Renal cortical epithelial cell (primary cell): Measurements from ENCODE around the gene SPSB3. TPM values are rescaled to one million over a fixed set of nuclear protein-coding genes. Genes with fewer than 3 reads are reported as not detected.
A peak's percentile ranks its signal among the peaks of the same experiment; 100 is the strongest.
"Not testable (repeated sequence)": the region's sequence is repeated elsewhere in the genome, so short reads cannot be mapped to it uniquely, and the experiment has no call there.

ENCODE experiments used
- DNase-seq: peaks from one replicate; pipeline ENCODE4 v3.0.0-alpha.2; 2011; ENCODE audit warnings: low read depth
- total RNA-seq: library from RNA; depleted of rRNA; stranded (reverse); fragments of >200 nt; gene quantifications from 2 replicates; pipeline ENCODE4 v1.2.3, GENCODE V29; 2014

SPSB3 gene
- total RNA-seq, 1 donor from 2014 or later: 53.2 TPM

DNA sequence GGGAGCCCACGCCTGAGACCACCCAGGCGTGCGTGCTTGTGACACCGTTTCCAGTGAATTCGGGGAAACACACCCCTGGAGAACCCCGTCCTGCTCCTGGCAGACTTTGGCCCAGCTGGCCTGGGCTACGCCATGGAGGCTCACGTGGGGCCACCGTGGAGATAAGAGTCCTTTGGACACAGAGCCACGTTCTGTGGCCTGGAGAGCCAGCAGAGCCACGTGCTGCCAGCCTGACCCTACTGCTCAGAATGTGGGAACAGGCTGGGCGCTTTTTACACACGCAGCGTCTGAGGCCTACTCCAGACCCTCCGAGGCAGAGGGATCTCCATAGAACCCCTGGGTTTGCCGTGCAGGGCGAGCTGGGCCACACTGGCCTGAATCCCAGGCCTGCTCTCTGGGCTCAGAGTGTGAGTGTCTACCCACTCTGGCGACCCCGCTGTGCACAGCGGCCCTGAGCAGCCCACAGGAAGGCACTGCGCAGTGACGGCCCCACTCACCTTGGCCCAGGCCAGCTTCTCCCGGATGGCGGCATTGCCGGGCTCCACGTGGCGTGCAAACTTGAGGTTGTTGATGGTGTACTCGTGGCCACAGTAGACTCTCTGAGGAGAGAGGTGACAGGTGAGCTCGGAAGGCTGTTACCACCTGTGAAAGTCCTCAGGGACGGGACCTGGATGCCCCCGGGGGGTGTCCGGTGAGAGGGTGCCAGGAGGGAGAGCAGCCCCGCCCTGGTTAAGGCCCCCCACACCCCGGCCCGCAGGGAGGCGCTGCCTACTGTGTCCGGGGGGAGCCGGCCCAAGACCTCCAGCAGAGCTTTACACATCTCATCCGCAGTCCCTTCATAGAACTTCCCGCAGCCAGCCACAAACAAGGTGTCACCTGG is 34.3 kb upstream of the SPSB3 start:
- DNase-seq: no peak

DNA sequence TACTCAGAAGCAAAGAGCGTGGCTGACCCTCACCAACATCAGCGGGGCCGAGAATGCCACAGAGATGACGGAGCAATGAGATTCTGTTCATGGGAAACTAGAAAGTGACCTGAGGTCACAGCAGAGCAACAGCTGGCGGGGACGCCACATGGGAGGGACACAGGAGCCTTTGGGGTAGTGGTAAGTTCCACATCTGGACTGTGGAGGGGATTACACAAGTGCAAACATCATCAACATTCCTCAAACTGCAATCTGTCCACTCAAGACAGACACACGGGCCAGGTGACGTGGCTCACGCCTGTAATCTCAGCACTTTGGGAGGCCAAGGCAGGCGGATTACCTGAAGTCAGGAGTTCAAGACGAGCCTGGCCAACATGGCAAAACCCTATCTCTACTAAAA is 33.1 kb upstream of the SPSB3 start:
- DNase-seq: no peak

DNA sequence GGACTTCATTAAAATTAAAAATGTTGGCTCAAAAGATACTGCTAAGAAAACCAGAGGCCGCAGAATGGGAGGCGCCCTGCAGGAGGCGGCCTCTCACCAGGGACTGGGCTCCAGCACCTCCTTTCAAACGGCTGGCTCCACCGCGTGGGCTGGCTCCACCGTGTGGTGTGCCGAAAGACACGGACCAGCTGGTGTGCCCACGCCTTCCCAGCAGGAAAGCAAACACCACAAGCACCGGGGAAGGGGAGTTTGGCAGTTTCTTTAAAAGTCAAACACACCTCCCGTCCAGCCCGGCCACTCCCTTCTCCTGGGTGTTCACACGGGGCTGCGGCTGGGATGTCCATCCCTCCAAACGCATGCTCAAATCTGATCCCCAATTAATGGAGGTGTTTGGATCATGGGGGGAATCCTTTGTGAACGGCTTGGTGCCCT is 30.4 kb upstream of the SPSB3 start:
- DNase-seq: peak; percentile 61

DNA sequence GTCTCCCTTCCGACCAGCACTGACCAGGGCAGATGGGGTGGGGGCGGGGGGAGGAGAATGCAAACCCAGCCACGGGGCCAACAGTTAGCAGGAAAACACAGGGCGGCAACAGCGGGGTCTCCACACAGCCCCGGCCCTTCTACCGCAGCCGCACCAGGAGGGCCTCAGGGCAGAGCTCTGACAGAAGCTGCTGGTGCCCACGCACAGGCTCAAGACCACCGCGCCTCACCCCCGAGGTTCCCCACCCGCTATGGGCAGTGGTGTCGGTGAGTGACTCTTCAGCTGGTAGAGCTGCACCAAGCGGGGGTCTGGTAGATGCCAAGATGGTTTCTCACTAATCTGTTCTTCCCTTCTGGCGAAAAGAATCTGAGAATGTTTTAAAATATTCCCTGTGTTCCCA is 28.2 kb upstream of the SPSB3 start:
- DNase-seq: no peak

DNA sequence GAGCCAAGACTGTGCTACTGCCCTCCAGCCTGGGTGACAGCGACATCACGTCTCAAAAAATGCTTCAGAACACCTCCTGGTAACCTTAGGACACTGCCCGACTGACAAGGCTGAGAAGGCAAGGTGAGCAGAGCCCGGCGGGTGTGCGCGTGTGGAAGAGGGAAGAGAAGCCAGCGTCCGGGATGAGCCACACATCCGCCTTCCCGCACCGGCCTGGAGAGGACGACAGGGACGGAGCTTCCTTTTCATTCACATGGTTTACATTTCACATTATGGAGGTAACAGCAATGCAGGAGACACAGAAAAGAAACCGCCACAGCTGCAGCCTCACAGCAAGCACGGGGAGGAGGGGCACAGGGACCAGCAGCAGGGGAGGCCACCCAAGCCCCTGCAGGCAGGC is 27.7 kb upstream of the SPSB3 start:
- no peak for DNase-seq

DNA sequence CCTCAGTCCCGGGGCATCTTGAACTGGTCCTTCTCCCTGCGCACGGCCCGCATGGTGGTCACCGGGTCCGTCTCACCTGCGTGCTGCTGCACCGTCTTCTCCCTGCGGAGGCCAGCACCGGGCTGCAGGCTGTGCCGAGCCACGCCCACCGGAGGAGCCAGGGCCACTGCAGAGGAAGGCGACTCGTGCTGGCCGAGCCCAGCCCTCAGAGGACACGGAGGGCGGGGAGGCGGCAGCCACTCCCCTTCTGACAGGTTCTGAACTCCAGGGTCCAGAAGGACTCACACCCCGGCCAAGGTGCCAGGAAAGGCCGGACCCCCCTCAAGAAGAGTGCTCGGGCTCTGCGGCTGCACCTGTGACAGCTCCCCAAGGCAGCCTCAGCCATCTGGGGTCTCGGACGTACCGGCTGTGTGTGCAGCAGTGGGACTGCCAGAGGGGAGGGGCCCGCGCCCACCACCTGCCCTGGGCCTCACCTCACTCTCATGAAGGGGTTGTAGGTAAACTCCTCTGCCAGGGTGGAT is 27.0 kb upstream of the SPSB3 start:
- DNase-seq: no peak

DNA sequence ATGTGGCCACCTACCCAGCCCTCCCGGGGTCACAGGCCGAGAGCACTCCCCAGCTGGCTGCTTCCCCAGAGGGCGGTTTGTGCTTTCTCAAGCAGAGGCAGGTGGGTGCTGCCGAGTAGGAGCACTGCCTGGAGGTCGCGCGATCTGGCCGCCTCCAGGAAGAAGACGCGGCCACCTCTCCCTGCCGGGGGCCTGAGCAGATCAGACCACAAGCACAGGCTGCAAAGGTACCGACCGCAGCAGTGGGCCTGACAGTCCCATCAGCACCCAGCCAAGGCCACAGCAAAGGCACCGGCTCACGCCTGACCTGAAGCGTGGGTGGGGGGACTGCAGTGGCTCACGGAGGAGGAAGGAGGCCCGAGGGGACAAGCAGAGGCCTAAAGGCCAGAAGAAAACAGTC is 26.3 kb upstream of the SPSB3 start:
- no peak for DNase-seq

DNA sequence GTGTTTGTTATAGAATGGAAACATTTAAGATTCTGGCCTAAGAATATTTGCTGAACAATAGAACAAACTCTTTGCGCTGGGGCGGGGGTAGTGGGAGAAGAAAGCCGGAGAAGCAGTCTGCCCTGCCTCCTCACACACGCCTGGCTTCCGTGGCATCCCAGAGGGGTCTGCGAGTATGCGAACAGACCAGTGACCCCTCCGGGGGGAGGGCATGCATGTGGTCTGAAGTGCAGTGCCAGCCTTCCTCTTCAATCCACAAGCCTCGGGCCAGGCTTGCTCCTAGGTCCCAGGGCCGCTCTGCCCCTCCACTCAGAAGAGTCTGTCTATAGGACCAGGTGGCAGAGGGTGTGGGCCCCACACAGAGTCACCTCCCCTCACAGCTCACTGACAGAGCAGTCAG is 25.3 kb upstream of the SPSB3 start:
- no peak for DNase-seq

DNA sequence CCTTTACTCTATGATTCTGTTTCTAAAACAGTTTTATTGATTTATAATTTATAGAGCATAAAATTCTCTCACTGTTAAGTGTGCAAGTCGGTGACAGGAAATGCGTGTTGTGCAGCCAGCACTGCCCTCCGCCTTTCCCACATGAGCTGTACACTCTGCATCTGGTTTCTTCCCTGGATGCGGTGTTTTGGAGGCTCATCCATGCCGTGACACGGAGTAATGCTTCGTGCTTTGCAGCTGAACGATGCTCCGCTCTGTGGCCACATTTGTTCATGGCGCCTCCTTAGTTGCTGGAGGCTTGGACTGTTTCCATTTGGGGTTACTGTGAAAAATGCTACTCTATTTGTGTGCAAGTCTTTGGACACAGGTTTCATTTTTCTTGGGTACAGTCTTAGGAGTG is 18.3 kb upstream of the SPSB3 start:
- DNase-seq: no peak

DNA sequence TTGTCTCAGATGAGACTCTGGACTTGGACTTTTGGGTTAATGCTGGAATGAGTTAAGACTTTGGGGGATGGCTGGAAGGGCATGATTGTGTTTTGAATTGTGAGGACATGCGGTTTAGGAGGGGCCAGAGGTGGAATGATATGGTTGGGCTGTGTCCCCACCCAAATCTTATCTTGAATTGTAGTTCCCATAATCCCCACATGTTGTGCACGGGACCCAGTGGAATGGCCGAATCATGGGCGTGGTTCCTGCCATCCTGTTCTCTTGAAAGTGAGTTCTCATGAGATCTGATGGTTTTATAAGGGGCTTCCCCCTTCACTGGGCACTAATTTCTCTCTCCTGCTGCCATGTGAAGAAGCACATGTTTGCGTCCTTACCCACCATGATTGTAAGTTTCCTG is 16.9 kb upstream of the SPSB3 start:
- not testable (repeated sequence) for DNase-seq

DNA sequence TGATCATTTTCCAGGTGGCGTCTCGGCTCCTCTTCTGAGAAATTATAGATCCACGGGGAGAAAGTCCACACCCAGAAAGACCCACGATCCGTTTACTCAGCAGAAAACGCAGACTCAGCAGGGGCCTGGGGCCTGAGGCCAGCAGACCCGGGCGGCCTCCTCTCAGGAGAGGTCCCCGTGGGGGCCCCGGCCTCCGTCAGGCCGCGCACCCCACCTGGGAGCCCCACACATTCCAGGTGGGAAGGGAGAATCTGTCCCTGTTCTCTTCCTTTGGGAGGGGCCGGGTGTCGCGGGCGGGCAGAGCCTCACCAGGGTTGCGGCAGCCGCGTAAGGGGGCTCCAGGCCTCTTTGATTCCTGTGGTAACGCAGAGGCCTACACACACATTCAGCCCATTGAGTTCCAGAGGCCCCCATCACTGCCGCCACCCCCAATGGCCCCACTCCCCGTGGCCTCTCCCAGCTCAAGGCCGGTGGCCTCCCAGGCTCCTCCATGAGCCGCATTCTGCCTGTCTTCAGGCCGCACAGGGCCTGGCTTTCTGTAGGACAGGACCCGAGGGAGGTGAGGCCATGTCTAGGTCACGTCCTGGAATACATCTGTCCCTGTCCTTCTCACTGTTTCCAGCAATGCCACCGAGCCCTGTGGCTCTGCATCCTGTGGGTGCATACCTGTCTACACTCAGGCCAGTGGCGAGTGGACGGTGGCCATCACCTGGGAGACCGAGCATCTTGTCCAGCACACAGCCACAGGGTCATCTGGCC is 12.7 kb upstream of the SPSB3 start:
- DNase-seq: no peak

DNA sequence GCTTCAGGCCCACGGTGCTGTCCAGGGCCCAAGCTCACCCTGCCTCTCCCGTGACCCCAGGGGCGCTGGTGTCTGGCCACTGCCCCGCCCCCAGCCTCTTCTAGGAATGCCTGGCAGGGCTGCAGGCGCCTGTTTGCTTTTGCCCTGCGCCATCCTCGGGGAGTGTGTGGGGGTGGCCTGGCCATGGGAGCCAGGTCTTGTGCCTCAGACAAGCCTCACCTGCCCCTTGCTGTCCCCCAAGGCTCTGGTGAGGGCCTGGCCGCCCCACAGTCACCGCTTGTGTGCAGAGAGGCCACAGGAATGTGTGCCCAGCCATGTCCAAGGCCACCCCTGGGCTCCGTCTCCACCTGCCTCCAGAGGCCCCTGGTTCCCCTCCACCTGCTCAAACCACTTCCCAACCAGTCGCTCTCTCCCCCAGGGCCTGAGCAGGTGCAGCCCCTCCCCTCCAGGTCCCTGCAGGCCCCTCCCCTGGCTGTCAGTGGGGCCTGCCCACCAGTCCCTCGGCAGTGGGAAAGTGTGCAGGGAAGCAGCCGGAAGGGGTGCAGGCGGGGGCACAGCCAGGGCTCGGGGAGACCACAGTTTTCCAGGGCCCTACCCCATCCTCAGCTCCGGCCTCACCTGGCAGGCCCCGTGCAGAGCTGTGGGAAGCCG is 12.0 kb upstream of the SPSB3 start:
- no peak for DNase-seq

DNA sequence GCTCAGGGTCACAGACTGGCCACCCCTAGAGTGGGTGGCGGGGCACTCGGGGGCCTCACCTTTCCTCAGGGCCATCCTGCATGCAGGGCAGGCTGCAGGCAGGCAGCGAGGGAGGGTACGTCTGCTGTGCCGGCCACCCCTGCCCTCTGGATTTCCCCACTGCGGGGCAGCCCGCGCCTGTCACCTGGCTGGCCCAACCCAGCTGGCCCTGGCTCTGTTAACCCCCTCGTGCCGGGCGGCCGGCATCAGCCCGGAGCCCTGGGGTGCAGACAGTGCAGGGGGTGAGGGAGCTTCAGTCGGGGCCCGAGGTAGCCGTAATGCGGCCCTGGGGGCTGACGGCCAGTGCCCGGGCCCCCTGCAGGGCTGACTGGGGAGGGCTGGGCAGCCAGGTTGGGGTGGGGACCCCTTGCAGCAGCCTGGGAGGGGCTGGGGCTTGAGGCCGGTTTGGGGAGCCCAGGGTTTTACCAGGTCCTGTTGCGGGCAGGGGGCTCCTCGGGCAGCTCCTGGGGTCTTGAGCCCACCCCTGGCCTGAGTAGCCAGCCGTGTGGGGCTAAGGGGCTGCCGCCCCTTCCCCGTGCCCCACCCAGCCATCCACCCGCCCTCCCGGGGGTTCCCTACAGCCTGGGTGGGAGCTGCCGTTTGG is 11.3 kb upstream of the SPSB3 start, which contains the start of gene IGFALS:
TSS of gene IGFALS (minus strand) at position 128 of the 643 bp plus-strand sequence. CDS start at position 75, 53 bp downstream.
- DNase-seq: no peak

DNA sequence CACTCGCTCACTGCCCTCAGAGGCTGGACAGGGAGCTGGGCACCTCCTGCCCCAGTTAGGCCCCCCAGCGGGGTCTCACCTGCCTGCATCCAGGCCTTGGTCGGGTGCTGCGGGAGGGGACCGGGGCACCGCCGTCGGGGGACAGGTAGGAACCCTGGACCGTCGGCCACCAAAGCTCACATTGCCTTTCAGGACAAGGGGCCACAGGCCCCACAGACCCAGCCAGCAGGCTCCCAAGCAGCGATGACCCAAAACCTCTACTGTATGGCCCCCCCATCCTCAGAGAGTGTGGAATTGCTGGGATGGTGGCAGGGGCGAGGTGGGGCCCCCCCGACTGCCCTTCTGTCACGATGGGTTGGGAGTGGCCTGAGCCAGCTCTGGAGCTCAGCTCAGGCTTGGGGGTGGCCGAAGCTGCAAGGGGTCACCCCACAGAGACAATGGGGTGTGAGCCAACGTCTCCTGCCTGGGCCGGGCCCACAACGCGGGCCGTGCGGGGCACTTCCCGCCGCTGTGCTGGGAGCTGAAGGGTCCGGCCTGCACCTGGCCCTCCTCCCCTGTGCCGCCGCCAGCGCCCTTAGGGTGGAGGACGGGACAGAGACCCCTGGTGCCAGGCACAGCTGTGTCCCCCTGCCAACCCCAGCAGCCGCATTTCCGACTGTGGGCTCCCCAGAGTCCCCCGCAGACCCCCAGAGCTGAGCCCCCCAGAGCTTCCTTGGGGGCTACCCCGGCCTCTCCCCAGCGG is 10.6 kb upstream of the SPSB3 start:
- DNase-seq: no peak

DNA sequence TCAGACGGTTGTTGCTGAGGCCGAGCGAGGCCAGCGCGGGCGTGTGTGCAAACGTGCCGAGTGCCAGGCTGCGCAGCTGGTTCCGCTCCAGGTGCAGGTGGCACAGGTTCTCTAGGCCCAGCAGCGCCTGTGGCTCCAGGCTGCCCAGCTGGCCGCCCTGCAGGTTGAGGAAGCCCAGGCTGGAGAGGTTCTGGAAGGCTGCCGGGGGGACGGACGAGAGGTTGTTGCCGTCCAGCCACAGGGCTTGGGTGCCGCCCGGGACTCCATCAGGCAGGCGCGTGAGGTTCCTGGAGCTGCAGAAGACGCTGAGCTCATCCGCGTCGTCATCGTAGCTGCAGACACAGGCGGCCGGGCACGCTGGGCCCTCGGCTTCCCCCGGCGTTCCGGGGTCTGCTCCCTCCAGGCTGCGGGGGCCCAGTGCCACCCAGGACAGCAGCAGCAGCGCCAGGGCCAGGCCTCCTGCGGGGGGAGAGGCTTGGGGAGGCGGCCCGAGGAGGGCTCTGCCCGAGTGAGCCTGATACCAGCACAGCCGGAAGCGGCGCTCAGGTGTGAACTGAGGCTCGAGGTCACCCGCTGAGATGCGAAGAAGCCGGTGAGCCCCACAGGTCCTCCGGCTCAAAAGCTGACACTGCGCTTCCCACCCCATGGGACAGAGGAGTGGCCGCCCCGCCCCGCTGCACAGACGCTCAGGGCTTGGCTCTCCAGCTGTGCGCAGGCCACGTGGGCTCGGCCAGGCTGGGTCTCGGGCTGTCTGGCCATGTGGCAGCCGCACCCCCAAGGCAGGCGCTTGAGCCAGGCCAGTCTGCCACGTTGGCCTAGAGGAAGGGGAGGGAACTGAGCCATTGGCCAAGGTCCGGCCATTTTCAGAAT is 9.8 kb upstream of the SPSB3 start:
- DNase-seq: no peak

DNA sequence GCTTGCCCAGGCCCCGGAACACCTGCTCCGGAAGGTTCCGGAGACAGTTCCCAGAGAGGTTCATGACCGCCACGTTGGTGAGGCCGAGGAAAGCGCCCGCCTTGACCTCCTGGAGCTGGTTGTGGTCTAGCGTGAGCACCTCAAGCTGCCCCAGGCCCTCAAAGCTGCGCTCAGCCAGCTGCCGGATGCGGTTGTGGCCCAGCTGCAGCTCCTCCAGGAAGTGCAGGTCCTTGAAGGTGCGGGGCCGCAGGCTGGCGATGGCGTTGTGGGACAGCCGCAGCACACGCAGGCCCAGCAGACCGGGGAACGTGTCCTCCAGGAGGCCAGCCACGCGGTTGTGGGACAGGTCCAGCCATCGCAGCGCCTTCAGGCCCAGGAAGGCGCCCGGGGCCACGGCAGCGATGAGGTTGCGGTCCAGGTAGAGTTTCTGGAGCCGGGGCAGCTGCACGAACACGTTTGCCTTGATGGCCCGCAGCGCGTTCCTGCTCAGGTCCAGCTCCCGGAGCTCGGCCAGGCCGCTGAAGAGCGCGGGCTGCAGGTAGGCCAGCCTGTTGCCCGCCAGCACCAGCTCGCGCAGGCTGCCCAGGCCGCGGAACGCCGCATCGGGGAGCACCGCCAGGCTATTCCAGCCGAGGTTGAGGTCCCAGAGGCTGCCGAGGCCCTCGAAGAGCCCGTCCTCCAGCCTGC is 9.0 kb upstream of the SPSB3 start:
- DNase-seq: no peak

DNA sequence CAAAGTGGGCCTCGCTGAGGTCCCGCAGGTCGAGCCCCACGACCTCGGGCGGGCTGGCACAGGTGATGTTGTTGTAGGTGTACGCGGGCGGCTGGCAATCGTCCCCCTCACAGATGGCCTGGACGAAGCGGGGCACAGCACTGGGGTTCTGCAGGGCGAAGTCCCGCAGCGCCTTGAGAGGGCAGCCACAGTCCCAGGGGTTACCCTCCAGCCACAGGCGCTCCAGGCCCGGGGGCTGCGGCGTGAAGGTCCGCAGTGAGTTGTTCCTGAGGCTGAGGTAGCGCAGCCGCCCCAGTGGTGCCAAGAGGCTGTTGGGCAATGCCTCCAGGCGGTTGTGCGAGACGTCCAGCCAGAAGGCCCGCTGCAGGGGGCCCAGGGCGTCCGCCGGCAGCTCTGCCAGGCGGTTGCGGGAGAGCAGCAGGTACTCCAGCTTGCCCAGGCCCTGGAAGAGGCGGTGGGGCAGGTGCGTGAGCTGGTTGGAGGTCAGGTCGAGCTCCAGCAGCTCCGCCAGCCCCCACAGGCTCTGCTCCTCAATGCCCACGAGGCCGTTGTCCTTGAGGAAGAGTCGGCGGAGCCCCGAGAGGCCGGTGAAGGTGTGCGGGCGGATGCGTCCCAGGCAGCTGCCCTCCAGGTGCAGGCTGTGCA is 8.4 kb upstream of the SPSB3 start:
- no peak for DNase-seq

DNA sequence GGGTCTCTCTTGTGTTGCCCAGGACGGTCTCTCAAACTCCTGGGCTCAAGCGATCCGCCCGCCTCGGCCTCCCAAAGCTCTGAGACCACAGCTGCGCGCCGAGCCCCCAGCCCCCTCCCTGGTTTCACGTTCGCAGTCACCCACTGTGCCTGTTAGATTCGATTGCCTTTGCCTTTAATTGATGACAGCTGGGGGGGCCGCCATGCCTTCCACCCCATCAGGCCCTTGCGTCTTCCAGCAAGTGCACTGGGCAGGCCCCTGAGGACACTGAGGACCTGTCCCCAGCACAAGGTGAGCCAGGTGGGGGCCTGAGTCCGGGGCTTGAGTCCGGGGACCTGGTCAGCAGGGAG is 7.9 kb upstream of the SPSB3 start:
- DNase-seq: no peak

DNA sequence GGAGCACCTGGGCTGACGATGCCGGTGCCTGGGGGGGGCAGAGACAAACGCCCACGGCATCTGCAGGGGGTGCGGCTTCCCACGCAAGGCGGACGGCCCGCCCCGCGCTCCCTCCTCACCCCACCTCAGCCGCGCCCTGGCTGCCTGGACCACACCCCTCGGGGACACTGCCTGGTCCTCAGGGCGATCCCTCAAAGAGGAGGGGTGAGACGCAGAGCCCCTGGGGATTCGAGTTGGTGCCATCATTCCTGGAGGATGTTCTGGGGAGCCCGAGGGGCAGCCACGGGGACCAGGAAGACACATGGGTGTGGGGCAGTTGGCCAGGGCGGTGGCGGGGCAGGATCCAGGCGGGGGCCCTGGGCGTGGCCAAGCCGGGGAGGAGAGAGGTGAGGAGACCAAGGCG is 7.3 kb upstream of the SPSB3 start:
- DNase-seq: no peak
